Activated naive CD4-positive, alpha-beta T cell treated with Interleukin-2 at 50 U/mL for 16 hours (primary cell): ENCODE measurements around the gene CDX1.
"Not testable (repeated sequence)": the region's sequence is repeated elsewhere in the genome, so short reads cannot be mapped to it uniquely, and the experiment has no call there.

Experiments
- DNase-seq: peaks from one replicate; pipeline ENCODE4 v3.0.0-alpha.2; 2020

CDX1 gene

GRCh38 chr5:150210644-150211043 lies 44.1 kb downstream of the CDX1 start:
- no peak for DNase-seq

- DNase-seq, result no peak
These were observed 44.8 kb downstream of the CDX1 start for GRCh38 chr5:150211156-150212030.

- DNase-seq, result no peak
These were observed 47.0 kb downstream of the CDX1 start for GRCh38 chr5:150213530-150213929.

GRCh38 chr5:150214289-150214688 lies 47.7 kb downstream of the CDX1 start:
- no peak for DNase-seq

GRCh38 chr5:150215979-150216944 lies 49.7 kb downstream of the CDX1 start:
- no peak for DNase-seq

- DNase-seq, result no peak
These were observed 50.5 kb downstream of the CDX1 start for GRCh38 chr5:150217038-150217437.

GRCh38 chr5:150217873-150218692 lies 51.5 kb downstream of the CDX1 start:
- DNase-seq, result peak; percentile 75

GRCh38 chr5:150218693-150219035 lies 52.1 kb downstream of the CDX1 start:
- DNase-seq, result no peak

GRCh38 chr5:150219142-150219541 lies 52.6 kb downstream of the CDX1 start:
- DNase-seq, result no peak

GRCh38 chr5:150219861-150220260 lies 53.3 kb downstream of the CDX1 start:
- DNase-seq, result no peak

GRCh38 chr5:150221471-150221870 lies 54.9 kb downstream of the CDX1 start:
- no peak for DNase-seq

- no peak for DNase-seq
These were observed 56.3 kb downstream of the CDX1 start for GRCh38 chr5:150222906-150223305.

GRCh38 chr5:150223474-150223873 lies 56.9 kb downstream of the CDX1 start:
- DNase-seq, result no peak

GRCh38 chr5:150224483-150225027 lies 58.0 kb downstream of the CDX1 start:
- no peak for DNase-seq

GRCh38 chr5:150227036-150227435 lies 60.5 kb downstream of the CDX1 start:
- DNase-seq, result no peak

GRCh38 chr5:150227606-150228273 lies 61.2 kb downstream of the CDX1 start:
- no peak for DNase-seq

- DNase-seq, result no peak
These were observed 63.0 kb downstream of the CDX1 start for GRCh38 chr5:150229571-150229970.

GRCh38 chr5:150230842-150231241 lies 64.3 kb downstream of the CDX1 start:
- no peak for DNase-seq

- DNase-seq, result not testable (repeated sequence)
These were observed 67.1 kb downstream of the CDX1 start for GRCh38 chr5:150233706-150234105.
